ENCODE data around the gene FGFR4. TPM values are rescaled to one million over a fixed set of nuclear protein-coding genes. Genes with fewer than 3 reads are reported as not detected.
A peak's percentile ranks its signal among the peaks of the same experiment; 100 is the strongest.

The FGFR4 gene
- total RNA-seq, 1 donor from 2014 or later = 109 TPM

- intact Hi-C loops (cut with DNase I) = no loop called here
- Histone ChIP-seq H3K27me3 (no peaks in the 10 kb centered on the region), H3K9me3 (no peaks in the 10 kb centered on the region), H3K27ac (no peak overlapping the region), H3K4me3 (no peak overlapping the region), H3K4me1 (peaks cover 32% of the 10 kb centered on the region), H3K36me3 (no peaks in the 10 kb centered on the region)
- TF ChIP-seq CTCF (IDR thresholded peaks at IDR 0.05) = no peak
- no peak for ATAC-seq
- DNase-seq = no peak
Observed at GRCh38 chr5:177091232-177091631, 4.5 kb downstream of the FGFR4 start.

GRCh38 chr5:177092178-177093081 is 5.7 kb downstream of the FGFR4 start:
- no peak overlapping the region for H3K4me3 ChIP-seq
- no peak overlapping the region for H3K27ac ChIP-seq
- DNase-seq (no peak), ATAC-seq (no peak)
- peaks cover 24% of the 10 kb centered on the region for H3K4me1 ChIP-seq
- no peak for TF ChIP-seq CTCF (IDR thresholded peaks at IDR 0.05)
- intact Hi-C loops (cut with DNase I) = no loop called here
- H3K9me3 ChIP-seq = no peaks in the 10 kb centered on the region
- no peaks in the 10 kb centered on the region for H3K36me3 ChIP-seq
- no peaks in the 10 kb centered on the region for H3K27me3 ChIP-seq

GRCh38 chr5:177093082-177093712 is 6.5 kb downstream of the FGFR4 start:
- no peak overlapping the region for H3K27ac ChIP-seq
- TF ChIP-seq CTCF (IDR thresholded peaks at IDR 0.05) = no peak
- no peaks in the 10 kb centered on the region for H3K36me3 ChIP-seq
- peaks cover 23% of the 10 kb centered on the region for H3K4me1 ChIP-seq
- H3K4me3 ChIP-seq = no peak overlapping the region
- ATAC-seq (no peak), DNase-seq (no peak)
- intact Hi-C loops (cut with DNase I) = no loop called here
- no peaks in the 10 kb centered on the region for H3K9me3 ChIP-seq
- no peaks in the 10 kb centered on the region for H3K27me3 ChIP-seq

GRCh38 chr5:177093803-177094202 is 7.1 kb downstream of the FGFR4 start:
- ATAC-seq = no peak
- Histone ChIP-seq H3K4me3 (no peak overlapping the region), H3K9me3 (no peaks in the 10 kb centered on the region), H3K27ac (no peak overlapping the region), H3K4me1 (peaks cover 23% of the 10 kb centered on the region), H3K36me3 (no peaks in the 10 kb centered on the region), H3K27me3 (no peaks in the 10 kb centered on the region)
- no peak for TF ChIP-seq CTCF (IDR thresholded peaks at IDR 0.05)
- intact Hi-C loops (cut with DNase I) = no loop called here
- no peak for DNase-seq

- intact Hi-C loops (cut with DNase I) = no loop called here
- TF ChIP-seq CTCF (IDR thresholded peaks at IDR 0.05) = no peak
- no peaks in the 10 kb centered on the region for H3K36me3 ChIP-seq
- ATAC-seq = peak; percentile 50
- H3K27ac ChIP-seq = peak overlapping the region; percentile 60
- peak; percentile 78 for DNase-seq
- H3K9me3 ChIP-seq = no peaks in the 10 kb centered on the region
- no peaks in the 10 kb centered on the region for H3K27me3 ChIP-seq
- no peak overlapping the region for H3K4me3 ChIP-seq
- peaks cover 23% of the 10 kb centered on the region for H3K4me1 ChIP-seq
Observed at GRCh38 chr5:177094224-177095087, 7.7 kb downstream of the FGFR4 start.
